Liver (tissue), 9 donors: ENCODE results near the gene FUS. TPM values are rescaled to one million over a fixed set of nuclear protein-coding genes. Genes with fewer than 3 reads are reported as not detected.

Source experiments
- DNase-seq: peaks from one replicate; pipeline ENCODE4 v3.0.0-alpha.2; 2017; ENCODE audit warnings: low spot score
- H3K27ac ChIP-seq, 2 donors: one replicate each; pipeline ENCODE4 v1.7.0; 2013; ENCODE audit warnings: inconsistent platforms in 2 of 2, low read length in 2 of 2, control low read depth in 1 of 2, low read depth in 1 of 2, mild to moderate bottlenecking in 1 of 2
- H3K27me3 ChIP-seq, 4 donors: one replicate each; pipeline versions ENCODE4 v1.6.1 to v1.7.0; 2013; ENCODE audit warnings: low read length in 3 of 4, inconsistent platforms in 1 of 4, mild to moderate bottlenecking in 1 of 4, moderate library complexity in 1 of 4; ENCODE audit not compliant: control insufficient read depth in 4 of 4, insufficient read depth in 4 of 4
- H3K36me3 ChIP-seq, 4 donors: one replicate each; pipeline versions ENCODE4 v1.6.1 to v1.7.0; 2013; ENCODE audit warnings: low read length in 3 of 4, mild to moderate bottlenecking in 3 of 4, low read depth in 1 of 4, moderate library complexity in 1 of 4; ENCODE audit not compliant: control insufficient read depth in 4 of 4, insufficient read depth in 3 of 4
- H3K4me1 ChIP-seq, 4 donors: one replicate each; pipeline versions ENCODE4 v1.6.1 to v1.7.0; 2013; ENCODE audit warnings: low read length in 3 of 4, mild to moderate bottlenecking in 3 of 4, moderate library complexity in 1 of 4; ENCODE audit not compliant: control insufficient read depth in 4 of 4, insufficient read depth in 4 of 4
- H3K4me3 ChIP-seq, 3 donors: one replicate each; pipeline versions ENCODE4 v1.6.1 to v1.7.0; 2013; ENCODE audit warnings: low read length in 3 of 3, control low read depth in 1 of 3, low read depth in 1 of 3, mild to moderate bottlenecking in 1 of 3
- H3K9ac ChIP-seq, 2 donors: one replicate each; pipeline ENCODE4 v1.7.0; 2013; ENCODE audit warnings: low read length in 2 of 2, mild to moderate bottlenecking in 2 of 2, moderate library complexity in 2 of 2, control low read depth in 1 of 2, low read depth in 1 of 2
- H3K9me3 ChIP-seq, 4 donors: one replicate each; pipeline versions ENCODE4 v1.6.1 to v1.7.0; 2013; ENCODE audit warnings: low read length in 3 of 4; ENCODE audit not compliant: control insufficient read depth in 4 of 4
- EGR1 ChIP-seq, 2 donors: IDR thresholded peaks; 2 replicates each; pipeline ENCODE4 v1.6.1; 2016 to 2018; ENCODE audit warnings: antibody characterized with exemption in 2 of 2, low read depth in 2 of 2
- FOXA1 ChIP-seq: IDR thresholded peaks from 2 replicates; pipeline ENCODE4 v1.6.1; 2016; ENCODE audit warnings: antibody characterized with exemption
- GABPA ChIP-seq, 2 donors: IDR thresholded peaks in 1 of 2; conservative IDR thresholded peaks in 1 of 2; 2 replicates each; pipeline ENCODE4 v1.6.1; 2016; ENCODE audit warnings: antibody characterized with exemption in 2 of 2, mild to moderate bottlenecking in 1 of 2, moderate library complexity in 1 of 2
- HNF4G ChIP-seq: IDR thresholded peaks from 2 replicates; pipeline ENCODE4 v1.6.1; 2016; ENCODE audit warnings: antibody characterized with exemption
- JUND ChIP-seq, 2 donors: IDR thresholded peaks; 2 replicates each; pipeline ENCODE4 v1.6.1; 2016; ENCODE audit warnings: antibody characterized with exemption in 2 of 2
- NR2F2 ChIP-seq: IDR thresholded peaks from 2 replicates; pipeline ENCODE4 v1.6.1; 2016; ENCODE audit warnings: antibody characterized with exemption
- RAD21 ChIP-seq, 2 donors: IDR thresholded peaks; 2 replicates each; pipeline ENCODE4 v1.6.1; 2016; ENCODE audit warnings: antibody characterized with exemption in 2 of 2, mild to moderate bottlenecking in 2 of 2
- RXRA ChIP-seq, 2 donors: IDR thresholded peaks; 2 replicates each; pipeline ENCODE4 v1.6.1; 2017 to 2018; ENCODE audit warnings: antibody characterized with exemption in 2 of 2, mild to moderate bottlenecking in 1 of 2
- SP1 ChIP-seq: IDR thresholded peaks from 2 replicates; pipeline ENCODE4 v1.6.1; 2018; ENCODE audit warnings: antibody characterized with exemption, mild to moderate bottlenecking
- TAF1 ChIP-seq: conservative IDR thresholded peaks from 2 replicates; pipeline ENCODE4 v1.6.1; 2016; ENCODE audit warnings: antibody characterized with exemption, mild to moderate bottlenecking
- WGBS: extraction: QIAGEN DNeasy Blood & Tissue Kit; methylation state at CpG from one replicate; pipeline ENCODE4 v1.1.7; 2013; 5-methylcytosine and 5-hydroxymethylcytosine counted together
- polyA plus RNA-seq, 2 donors: library from polyadenylated mRNA; stranded (reverse) in 1 of 2; unstranded in 1 of 2; fragments of 200-250 nt in 1 of 2; fragments of >200 nt in 1 of 2; fragmentation: Nextera tagmentation in 1 of 2; extraction: Ambion mirVana in 1 of 2; gene quantifications; one replicate each; pipeline versions ENCODE4 v1.2.1 to v1.2.3, GENCODE V29; 2013 to 2015
- total RNA-seq, 2 donors: library from RNA; depleted of rRNA; stranded (reverse); fragments of >200 nt; gene quantifications; one replicate each; pipeline ENCODE4 v1.2.3, GENCODE V29; 2014
- TF ChIP-seq, protein P1 (sequence below): IDR thresholded peaks from 2 replicates; pipeline ENCODE4 v1.6.1; 2016; ENCODE audit warnings: antibody characterized with exemption
- TF ChIP-seq, protein P2 (sequence below): IDR thresholded peaks from 2 replicates; pipeline ENCODE4 v1.6.1; 2016; ENCODE audit warnings: antibody characterized with exemption
- TF ChIP-seq, protein P3 (sequence below): IDR thresholded peaks from 2 replicates; pipeline ENCODE4 v1.6.1; 2016; ENCODE audit warnings: antibody characterized with exemption, mild to moderate bottlenecking
- donor health status: healthy.
- donor health status: healthy.
- donor health status: healthy.
- donor health status: healthy.
- donor health status: healthy.

FUS gene
- total and polyA plus RNA-seq, 4 donors: 7.5 to 51.5 (median 39.3) TPM

DNA sequence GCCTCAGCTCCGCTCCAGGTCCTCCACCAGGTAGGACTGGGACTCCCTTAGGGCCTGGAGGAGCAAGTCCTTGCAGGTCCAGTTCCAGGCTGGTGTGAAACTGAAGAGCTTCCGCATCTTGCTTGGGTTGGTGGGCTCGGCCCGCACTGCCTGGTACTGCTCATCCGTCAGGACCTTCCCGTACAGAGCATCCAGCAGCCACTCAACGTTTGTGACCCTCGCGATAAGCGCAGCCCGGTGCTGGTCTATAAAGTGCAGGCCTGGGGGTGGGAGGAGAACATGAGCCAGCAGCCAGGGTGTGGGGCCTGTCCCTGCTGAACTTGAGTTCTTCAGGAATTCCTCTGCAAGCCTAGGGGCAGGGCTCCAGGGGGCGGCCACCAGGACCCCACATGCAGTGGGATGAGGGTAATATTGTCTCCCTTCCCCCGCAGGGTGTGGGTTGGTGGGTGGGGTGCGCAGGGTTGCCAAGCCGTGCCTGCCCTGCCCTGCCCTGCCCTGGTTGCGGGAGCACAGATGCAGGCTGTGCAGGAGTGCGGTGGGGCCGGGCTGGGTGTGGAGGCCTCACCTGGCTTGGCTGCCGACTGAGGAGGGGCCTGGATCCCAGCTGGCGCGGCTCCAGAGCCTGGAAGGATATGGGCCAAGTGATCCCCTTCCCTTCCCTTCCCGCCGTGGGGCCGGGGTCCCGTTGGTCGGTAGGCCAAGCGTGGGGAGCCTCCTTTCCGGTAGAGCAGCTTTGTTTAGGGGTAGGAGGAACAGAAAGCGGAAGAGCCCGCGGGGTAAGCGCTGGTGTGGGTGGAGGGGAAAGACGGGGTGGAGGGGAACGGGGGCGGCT, 21.9 kb downstream of the FUS start:
- no peak for TF ChIP-seq RXRA (IDR thresholded peaks at IDR 0.05)
- TF ChIP-seq, protein P1, sequence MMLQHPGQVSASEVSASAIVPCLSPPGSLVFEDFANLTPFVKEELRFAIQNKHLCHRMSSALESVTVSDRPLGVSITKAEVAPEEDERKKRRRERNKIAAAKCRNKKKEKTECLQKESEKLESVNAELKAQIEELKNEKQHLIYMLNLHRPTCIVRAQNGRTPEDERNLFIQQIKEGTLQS: no peak
- TF ChIP-seq JUND (IDR thresholded peaks at IDR 0.05): no peak
- no peak for TF ChIP-seq FOXA1
- peak overlapping the region; percentile 57 to 69 (median 67) for H3K4me3 ChIP-seq
- DNase-seq: no peak
- H3K36me3 ChIP-seq: peaks cover 0 to 1% (median 0%) of the 10 kb centered on the region in 4 donors
- no peak overlapping the region for H3K9ac ChIP-seq
- H3K27ac ChIP-seq: peak overlapping the region in 1 of 2 donors; percentile 36
- no peaks in the 10 kb centered on the region for H3K27me3 ChIP-seq
- no peaks in the 10 kb centered on the region for H3K9me3 ChIP-seq
- 25% methylated on average over 35 of the region's 35 CpGs for WGBS
- H3K4me1 ChIP-seq: peaks cover 0 to 24% (median 13%) of the 10 kb centered on the region in 4 donors

DNA sequence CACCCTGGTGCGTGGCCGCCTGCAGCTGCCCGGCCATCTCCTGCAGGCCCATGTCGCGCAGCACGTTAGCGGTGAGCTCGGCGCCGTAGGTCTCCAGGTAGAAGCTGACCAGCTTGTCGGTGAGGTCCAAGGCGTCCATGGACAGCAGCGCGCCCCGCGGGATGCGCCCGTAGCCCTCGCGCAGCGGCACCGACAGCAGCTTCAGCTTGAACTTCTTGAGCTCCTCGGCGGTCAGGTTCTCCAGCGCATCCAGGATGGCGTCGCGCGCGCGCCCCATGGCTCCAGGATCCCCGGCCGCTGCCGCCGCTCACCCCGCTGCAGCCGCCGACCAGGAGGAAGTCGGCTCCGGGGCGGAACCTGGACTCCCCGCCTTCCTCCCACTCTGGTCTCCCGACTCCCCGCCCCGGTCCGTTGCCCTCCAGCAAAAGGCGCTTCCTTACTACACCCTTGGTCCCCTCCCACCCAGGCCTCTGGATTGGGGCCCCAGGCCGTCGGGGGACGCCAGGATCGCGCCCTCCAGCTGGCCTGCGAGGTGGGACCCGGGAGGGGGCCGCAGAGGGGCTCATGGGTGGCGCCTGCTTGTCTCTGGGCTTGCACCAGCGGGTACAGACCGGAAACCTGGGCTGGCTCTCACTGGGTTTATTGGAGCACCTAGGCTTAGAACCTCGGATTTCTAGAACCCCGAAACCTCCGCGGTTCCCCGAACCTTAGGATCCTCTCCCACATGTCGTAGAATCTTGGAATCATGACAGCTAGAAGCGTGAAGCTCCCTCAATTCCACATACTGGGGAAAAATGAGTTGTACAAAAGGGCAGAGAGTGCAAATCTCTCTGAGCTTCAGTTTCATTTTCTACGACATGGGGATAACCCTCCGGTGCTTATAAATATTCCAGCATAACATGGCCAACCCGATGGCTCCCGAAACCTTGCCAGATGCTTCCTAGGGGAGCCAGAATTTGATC, 22.8 kb downstream of the FUS start, which contains the start of gene PYCARD:
TSS of gene PYCARD (minus strand) at position 347 of the 962 bp plus-strand sequence. CDS start at position 277, 70 bp downstream.
- H3K4me3 ChIP-seq: peak within 1 kb of the TSS; percentile 57 to 69 (median 67)
- H3K27ac ChIP-seq: peak within 1 kb of the TSS; percentile 36 to 63
- peaks cover 0 to 24% (median 13%) of the 10 kb centered on the region in 4 donors for H3K4me1 ChIP-seq
- 11% methylated on average over 69 of the region's 69 CpGs for WGBS
- peak within 1 kb of the TSS in 1 of 2 donors; percentile 18 for H3K9ac ChIP-seq
- DNase-seq: no peak
- no peaks in the 10 kb centered on the region for H3K9me3 ChIP-seq
- no peaks in the 10 kb centered on the region for H3K36me3 ChIP-seq
- TF ChIP-seq SP1: no peak
- TF ChIP-seq RXRA (IDR thresholded peaks at IDR 0.05): no peak
- TF ChIP-seq HNF4G: no peak
- no peak for TF ChIP-seq NR2F2
- no peak for TF ChIP-seq TAF1
- TF ChIP-seq RAD21 (IDR thresholded peaks at IDR 0.05): no peak
- TF ChIP-seq GABPA (IDR thresholded peaks at IDR 0.05 in 1 of 2, conservative IDR thresholded peaks at IDR 0.05 in 1 of 2): no peak
- H3K27me3 ChIP-seq: no peaks in the 10 kb centered on the region

DNA sequence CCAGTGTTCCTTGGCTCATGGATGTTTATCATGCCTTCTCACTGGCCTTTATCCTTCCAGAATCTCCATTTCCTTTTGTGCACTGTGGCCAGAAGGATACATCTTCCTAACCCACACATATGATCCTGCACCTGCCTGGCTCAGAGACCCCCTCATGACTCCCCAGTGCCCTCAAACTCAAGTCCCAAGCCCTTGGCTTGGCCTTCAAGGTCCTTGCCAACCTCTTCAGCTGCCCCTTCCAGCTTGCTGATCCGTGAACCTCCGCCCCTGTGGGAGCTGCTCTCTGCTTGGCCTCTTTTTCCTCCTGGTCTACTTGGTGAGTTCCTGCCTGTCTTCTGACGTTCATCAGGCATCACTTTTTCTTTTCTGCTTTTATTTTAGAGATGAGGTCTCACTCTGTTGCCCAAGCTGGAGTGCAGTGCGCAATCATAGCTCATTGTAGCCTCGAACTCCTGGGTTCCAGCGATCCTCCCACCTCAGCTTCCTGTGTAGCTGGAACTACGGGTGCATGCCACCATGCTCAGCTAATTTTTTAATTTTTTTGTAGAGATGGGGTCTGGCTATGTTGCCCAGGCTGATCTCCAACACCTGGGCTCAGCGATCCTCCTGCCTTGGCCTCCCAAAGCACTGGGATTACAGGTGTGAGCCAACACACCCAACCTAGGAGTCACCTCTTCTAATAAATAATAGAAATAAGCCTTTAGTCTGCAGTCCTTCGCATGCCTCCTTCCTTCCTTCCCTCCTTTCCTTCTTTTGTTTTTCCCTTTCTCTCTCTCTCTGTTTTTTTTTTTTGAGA, 25.1 kb downstream of the FUS start:
- no peaks in the 10 kb centered on the region for H3K9me3 ChIP-seq
- H3K36me3 ChIP-seq: no peaks in the 10 kb centered on the region
- H3K4me1 ChIP-seq: peaks cover 0 to 21% (median 12%) of the 10 kb centered on the region in 4 donors
- no peak overlapping the region for H3K27ac ChIP-seq
- no peak overlapping the region for H3K9ac ChIP-seq
- H3K27me3 ChIP-seq: no peaks in the 10 kb centered on the region
- WGBS: 82% methylated on average over 9 of the region's 9 CpGs
- TF ChIP-seq SP1: no peak
- no peak for TF ChIP-seq EGR1 (IDR thresholded peaks at IDR 0.05; ENCODE audit: low read depth in 2 of 2)
- TF ChIP-seq, protein P2, sequence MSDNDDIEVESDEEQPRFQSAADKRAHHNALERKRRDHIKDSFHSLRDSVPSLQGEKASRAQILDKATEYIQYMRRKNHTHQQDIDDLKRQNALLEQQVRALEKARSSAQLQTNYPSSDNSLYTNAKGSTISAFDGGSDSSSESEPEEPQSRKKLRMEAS: no peak
- no peak for TF ChIP-seq HNF4G
- TF ChIP-seq, protein P3, sequence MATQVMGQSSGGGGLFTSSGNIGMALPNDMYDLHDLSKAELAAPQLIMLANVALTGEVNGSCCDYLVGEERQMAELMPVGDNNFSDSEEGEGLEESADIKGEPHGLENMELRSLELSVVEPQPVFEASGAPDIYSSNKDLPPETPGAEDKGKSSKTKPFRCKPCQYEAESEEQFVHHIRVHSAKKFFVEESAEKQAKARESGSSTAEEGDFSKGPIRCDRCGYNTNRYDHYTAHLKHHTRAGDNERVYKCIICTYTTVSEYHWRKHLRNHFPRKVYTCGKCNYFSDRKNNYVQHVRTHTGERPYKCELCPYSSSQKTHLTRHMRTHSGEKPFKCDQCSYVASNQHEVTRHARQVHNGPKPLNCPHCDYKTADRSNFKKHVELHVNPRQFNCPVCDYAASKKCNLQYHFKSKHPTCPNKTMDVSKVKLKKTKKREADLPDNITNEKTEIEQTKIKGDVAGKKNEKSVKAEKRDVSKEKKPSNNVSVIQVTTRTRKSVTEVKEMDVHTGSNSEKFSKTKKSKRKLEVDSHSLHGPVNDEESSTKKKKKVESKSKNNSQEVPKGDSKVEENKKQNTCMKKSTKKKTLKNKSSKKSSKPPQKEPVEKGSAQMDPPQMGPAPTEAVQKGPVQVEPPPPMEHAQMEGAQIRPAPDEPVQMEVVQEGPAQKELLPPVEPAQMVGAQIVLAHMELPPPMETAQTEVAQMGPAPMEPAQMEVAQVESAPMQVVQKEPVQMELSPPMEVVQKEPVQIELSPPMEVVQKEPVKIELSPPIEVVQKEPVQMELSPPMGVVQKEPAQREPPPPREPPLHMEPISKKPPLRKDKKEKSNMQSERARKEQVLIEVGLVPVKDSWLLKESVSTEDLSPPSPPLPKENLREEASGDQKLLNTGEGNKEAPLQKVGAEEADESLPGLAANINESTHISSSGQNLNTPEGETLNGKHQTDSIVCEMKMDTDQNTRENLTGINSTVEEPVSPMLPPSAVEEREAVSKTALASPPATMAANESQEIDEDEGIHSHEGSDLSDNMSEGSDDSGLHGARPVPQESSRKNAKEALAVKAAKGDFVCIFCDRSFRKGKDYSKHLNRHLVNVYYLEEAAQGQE: no peak
- TF ChIP-seq RXRA (IDR thresholded peaks at IDR 0.05): no peak
- no peak overlapping the region for H3K4me3 ChIP-seq
- no peak for DNase-seq
